K562 (cell line): ENCODE measurements around the gene FDPS. TPM values are rescaled to one million over a fixed set of nuclear protein-coding genes. Genes with fewer than 3 reads are reported as not detected.

Experiments used
- AFF4 ChIP-seq: sonication (generic); formaldehyde crosslinking; IDR thresholded peaks from 2 replicates; pipeline ENCODE4 v1.8.0; 2023; ENCODE audit warnings: mild to moderate bottlenecking, missing genetic modification reagents
- CBFA2T3 ChIP-seq: fragments of 450-650 bp; IDR thresholded peaks from 2 replicates; pipeline ENCODE4 v1.6.1; 2017
- E2F8 ChIP-seq: fragments of 450-650 bp; IDR thresholded peaks from 2 replicates; pipeline ENCODE4 v1.7.1; 2018; ENCODE audit warnings: mild to moderate bottlenecking, low read depth; ENCODE audit not compliant: partially characterized antibody
- GTF2E2 ChIP-seq: fragments of 200-800 bp; sonication (Bioruptor generic); IDR thresholded peaks from 2 replicates; pipeline ENCODE4 v1.6.1; 2016; ENCODE audit warnings: missing genetic modification characterization, missing compliant biosample characterization
- HLTF ChIP-seq: fragments of 450-650 bp; IDR thresholded peaks from 2 replicates; pipeline ENCODE4 v1.6.1; 2016
- RBFOX2 ChIP-seq: fragments of 200-400 bp; formaldehyde crosslinking; IDR thresholded peaks from 2 replicates; pipeline ENCODE4 v1.6.1; 2017; ENCODE audit warnings: low read depth, mild to moderate bottlenecking, low read length, moderate library complexity
- SAP30 ChIP-seq: fragments of 200-600 bp; sonication (generic); IDR thresholded peaks from 2 replicates; pipeline ENCODE4 v1.6.1; 2012; ENCODE audit warnings: borderline replicate concordance, low read depth, mild to moderate bottlenecking, moderate library complexity, low read length, control low read depth, inconsistent platforms; ENCODE audit not compliant: insufficient read depth, poor library complexity, severe bottlenecking
- TAF7 ChIP-seq: fragments of 450-650 bp; IDR thresholded peaks from 2 replicates; pipeline ENCODE4 v1.6.1; 2016; ENCODE audit warnings: missing genetic modification characterization, missing compliant biosample characterization
- TAF9B ChIP-seq: fragments of 450-650 bp; IDR thresholded peaks from 2 replicates; pipeline ENCODE4 v1.6.1; 2018; ENCODE audit warnings: mild to moderate bottlenecking; ENCODE audit not compliant: partially characterized antibody
- TFE3 ChIP-seq: fragments of 450-650 bp; formaldehyde crosslinking; IDR thresholded peaks from 2 replicates; pipeline ENCODE4 v1.4.0; 2020; ENCODE audit warnings: mild to moderate bottlenecking, mixed read lengths
- ZNF592 ChIP-seq: fragments of 450-650 bp; IDR thresholded peaks from 2 replicates; pipeline ENCODE4 v1.6.1; 2017; ENCODE audit warnings: antibody characterized with exemption, mild to moderate bottlenecking
- polyA plus RNA-seq, 8 experiments: library from polyadenylated mRNA; depleted of rRNA in 4 of 8; stranded (reverse) in 5 of 8; unstranded in 3 of 8; fragments of >200 nt; fragmentation: Nextera tagmentation in 2 of 8; fragmentation: Illumina TruSeq in 1 of 8; extraction: Ambion mirVana in 2 of 8; extraction: Trizol in 1 of 8; gene quantifications; 2 replicates each; pipeline versions ENCODE4 v1.2.1 to v1.2.3, GENCODE V29; 2011 to 2014; ENCODE audit warnings: inconsistent platforms in 1 of 8, missing spikeins in 1 of 8
- total RNA-seq, 7 experiments: library from RNA; depleted of rRNA in 6 of 7; stranded (reverse); fragments of >200 nt in 6 of 7; fragmentation: Illumina TruSeq in 2 of 7; extraction: Trizol in 2 of 7; gene quantifications; 2 replicates each; pipeline versions ENCODE4 v1.2.1 to v1.2.3, GENCODE V29; 2011 to 2021; ENCODE audit warnings: low replicate concordance in 1 of 7

FDPS gene
- total and polyA plus RNA-seq, 9 of the 15 experiments (the other 6 are each of a cell fraction or from before 2014, with no cell fraction given), result 247 to 884 (median 360) TPM

- 0 out of 2 replicates have a peak, but pooled peaks have one; percentile 32 for TF ChIP-seq AFF4 (CRISPR knock-in tag)
- peak; percentile 92 for TF ChIP-seq RBFOX2
- TF ChIP-seq ZNF592, result peak; percentile 76
- peak; percentile 53 for TF ChIP-seq TFE3 (CRISPR knock-in tag)
- TF ChIP-seq TAF9B, result peak; percentile 43
- peak; percentile 71 for TF ChIP-seq SAP30
- TF ChIP-seq HLTF, result 0 out of 2 replicates have a peak, but pooled peaks have one; percentile 40
- TF ChIP-seq GTF2E2 (tag), result 0 out of 2 replicates have a peak, but pooled peaks have one; percentile 8
- no peak for TF ChIP-seq TAF7 (tag)
- no peak for TF ChIP-seq CBFA2T3
- TF ChIP-seq E2F8, result peak; percentile 57
- TF ChIP-seq, all 486 proteins: peak for 126
These were observed 35.1 kb upstream of the FDPS start, which contains the start of gene CLK2 (continued) for GRCh38 chr1:155273343-155274245.
